ENCODE results near the gene HEXIM1.
A peak's percentile ranks its signal among the peaks of the same experiment; 100 is the strongest.

Gene HEXIM1

DNA sequence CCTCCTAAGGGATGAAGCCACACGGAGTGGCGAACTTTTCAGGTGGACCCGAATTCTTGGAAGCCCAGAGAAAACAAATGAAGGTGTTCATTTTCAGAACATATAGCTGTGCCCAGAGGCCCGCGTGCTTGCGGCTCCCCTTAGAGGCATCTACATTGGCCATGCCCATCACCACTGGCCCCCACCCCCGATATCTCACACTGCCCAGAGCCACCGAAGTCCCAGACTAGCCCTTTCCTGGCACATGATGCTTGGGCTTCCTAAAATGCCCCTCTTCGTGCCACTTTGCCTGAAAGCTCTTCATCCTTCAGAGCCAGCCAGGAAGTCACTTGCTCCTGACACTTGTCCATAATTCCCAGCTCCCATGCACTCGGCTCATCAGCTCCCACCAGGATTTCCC, 2.1 kb upstream of the HEXIM1 start:
- TF ChIP-seq, protein P1, sequence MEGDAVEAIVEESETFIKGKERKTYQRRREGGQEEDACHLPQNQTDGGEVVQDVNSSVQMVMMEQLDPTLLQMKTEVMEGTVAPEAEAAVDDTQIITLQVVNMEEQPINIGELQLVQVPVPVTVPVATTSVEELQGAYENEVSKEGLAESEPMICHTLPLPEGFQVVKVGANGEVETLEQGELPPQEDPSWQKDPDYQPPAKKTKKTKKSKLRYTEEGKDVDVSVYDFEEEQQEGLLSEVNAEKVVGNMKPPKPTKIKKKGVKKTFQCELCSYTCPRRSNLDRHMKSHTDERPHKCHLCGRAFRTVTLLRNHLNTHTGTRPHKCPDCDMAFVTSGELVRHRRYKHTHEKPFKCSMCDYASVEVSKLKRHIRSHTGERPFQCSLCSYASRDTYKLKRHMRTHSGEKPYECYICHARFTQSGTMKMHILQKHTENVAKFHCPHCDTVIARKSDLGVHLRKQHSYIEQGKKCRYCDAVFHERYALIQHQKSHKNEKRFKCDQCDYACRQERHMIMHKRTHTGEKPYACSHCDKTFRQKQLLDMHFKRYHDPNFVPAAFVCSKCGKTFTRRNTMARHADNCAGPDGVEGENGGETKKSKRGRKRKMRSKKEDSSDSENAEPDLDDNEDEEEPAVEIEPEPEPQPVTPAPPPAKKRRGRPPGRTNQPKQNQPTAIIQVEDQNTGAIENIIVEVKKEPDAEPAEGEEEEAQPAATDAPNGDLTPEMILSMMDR (IDR thresholded peaks at IDR 0.05; ENCODE audit: low read depth, low read length, missing control alignments): no peak
- no peak overlapping the region for H3K4me3 ChIP-seq (ENCODE audit: low read depth, low read length)
- no peak overlapping the region for H3K27ac ChIP-seq
- in situ Hi-C loops (cut with HindIII; ENCODE audit: low pct_ligation_motif_present, low sequenced_read_pairs): no loop called here
- DNase-seq: no peak
- no peaks in the 10 kb centered on the region for H3K36me3 ChIP-seq (replicated peaks)
- no peaks in the 10 kb centered on the region for H3K27me3 ChIP-seq (replicated peaks)

DNA sequence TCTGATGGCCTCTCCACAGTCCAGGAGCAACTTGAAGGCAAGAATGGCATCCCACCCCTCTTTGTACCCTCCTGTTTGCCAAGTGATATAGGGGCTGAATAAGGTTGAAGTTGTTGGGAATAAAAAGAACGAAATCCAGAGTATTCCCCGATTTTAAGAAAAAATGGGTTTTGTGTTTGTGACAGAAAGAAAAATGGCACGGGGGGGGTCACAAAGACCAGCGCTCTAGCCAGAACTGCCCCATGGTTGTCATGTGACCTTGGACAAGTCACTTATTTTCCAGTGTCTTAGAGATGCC, 1.7 kb upstream of the HEXIM1 start:
- Histone ChIP-seq H3K36me3 (replicated peaks) (no peaks in the 10 kb centered on the region), H3K27me3 (replicated peaks) (no peaks in the 10 kb centered on the region), H3K27ac (no peak overlapping the region), H3K4me3 (ENCODE audit: low read depth, low read length) (no peak overlapping the region)
- DNase-seq: no peak
- TF ChIP-seq, protein P1 (IDR thresholded peaks at IDR 0.05; ENCODE audit: low read depth, low read length, missing control alignments): no peak
- in situ Hi-C loops (cut with HindIII; ENCODE audit: low pct_ligation_motif_present, low sequenced_read_pairs): no loop called here

DNA sequence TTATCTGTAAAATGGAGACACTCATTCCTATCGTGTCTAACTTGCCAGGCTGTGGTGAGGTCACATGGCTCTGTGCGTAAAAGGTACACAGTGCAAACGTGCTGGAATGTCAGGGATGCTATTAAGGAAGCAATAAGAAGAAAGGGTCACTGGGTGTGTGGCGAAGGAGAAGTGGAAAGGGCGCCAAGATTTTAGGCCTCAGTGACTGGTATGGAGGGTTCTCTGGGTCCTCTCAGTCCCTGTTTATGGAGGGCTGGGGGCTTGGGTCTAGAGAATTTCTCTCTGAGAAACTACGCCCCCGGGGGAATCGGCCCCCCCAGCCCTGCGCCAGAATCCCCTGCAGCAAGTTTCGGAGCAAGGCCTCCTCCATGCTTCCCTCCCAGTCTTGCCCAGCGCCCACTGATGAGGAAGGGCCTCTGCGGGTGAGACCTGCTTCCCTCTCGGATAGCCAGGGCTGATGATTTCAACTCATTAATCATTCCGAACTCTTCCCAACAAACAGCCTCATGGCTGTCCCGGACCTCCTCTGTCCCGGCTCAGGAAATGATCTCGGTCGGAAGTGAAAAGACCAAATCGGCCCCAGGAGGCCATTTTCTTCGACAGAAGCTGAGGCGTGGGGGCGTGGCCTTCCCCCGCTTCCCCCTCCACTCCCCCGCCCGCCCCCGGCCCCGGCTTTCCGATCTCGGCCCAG, 1.2 kb upstream of the HEXIM1 start:
- in situ Hi-C loops (cut with HindIII; ENCODE audit: low pct_ligation_motif_present, low sequenced_read_pairs): no loop called here

DNA sequence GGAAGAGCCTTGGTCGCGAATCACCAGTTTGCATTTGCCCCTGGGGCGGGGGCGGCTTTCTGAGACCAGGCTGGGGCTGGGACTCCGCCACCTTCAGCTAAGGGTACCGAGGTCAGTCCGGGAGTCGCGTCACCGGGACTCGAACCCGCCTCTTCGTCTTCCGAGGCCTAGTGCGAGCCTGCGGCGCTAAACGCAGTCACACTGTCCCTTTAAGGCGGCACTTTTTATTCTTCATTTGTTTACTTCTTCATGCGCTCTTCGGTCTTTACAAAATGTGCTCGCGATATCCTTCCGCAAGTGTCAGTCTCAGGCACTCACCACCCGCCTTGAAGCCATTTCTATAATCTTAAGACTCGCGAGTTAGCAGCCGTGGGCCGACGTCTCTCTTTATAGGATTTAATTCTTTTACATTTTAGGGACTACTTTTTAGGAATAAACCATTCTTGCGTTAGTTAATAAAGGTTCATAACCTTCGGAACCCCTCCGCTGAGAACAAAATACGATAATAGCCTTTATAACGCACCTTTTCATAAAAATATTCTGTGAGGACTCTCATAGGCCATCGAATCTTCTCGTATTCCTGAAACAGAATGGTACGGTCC, 593 bp upstream of the HEXIM1 start:
- TF ChIP-seq, protein P1 (IDR thresholded peaks at IDR 0.05; ENCODE audit: low read depth, low read length, missing control alignments): no peak
- peak; percentile 86 for DNase-seq
- in situ Hi-C loops (cut with HindIII; ENCODE audit: low pct_ligation_motif_present, low sequenced_read_pairs): no loop called here

More for the DNA sequence above, 1.2 kb upstream of the HEXIM1 start:
- peak overlapping the region; percentile 69 for H3K4me3 ChIP-seq (ENCODE audit: low read depth, low read length)
- H3K27me3 ChIP-seq (replicated peaks): no peaks in the 10 kb centered on the region
- no peaks in the 10 kb centered on the region for H3K36me3 ChIP-seq (replicated peaks)
- peak overlapping the region; percentile 98 for H3K27ac ChIP-seq
- TF ChIP-seq, protein P1 (IDR thresholded peaks at IDR 0.05; ENCODE audit: low read depth, low read length, missing control alignments): no peak
- peak; percentile 82 for DNase-seq

DNA sequence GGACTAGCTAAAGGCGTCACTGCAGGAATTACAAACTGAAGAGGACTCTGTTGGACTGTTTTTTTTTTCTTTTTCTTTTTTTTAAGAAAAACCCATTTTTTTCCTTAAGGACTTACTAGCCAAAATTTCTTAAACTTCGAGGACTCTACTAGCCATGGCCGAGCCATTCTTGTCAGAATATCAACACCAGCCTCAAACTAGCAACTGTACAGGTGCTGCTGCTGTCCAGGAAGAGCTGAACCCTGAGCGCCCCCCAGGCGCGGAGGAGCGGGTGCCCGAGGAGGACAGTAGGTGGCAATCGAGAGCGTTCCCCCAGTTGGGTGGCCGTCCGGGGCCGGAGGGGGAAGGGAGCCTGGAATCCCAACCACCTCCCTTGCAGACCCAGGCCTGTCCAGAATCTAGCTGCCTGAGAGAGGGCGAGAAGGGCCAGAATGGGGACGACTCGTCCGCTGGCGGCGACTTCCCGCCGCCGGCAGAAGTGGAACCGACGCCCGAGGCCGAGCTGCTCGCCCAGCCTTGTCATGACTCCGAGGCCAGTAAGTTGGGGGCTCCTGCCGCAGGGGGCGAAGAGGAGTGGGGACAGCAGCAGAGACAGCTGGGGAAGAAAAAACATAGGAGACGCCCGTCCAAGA, 878 bp downstream of the HEXIM1 start:
- Histone ChIP-seq H3K27me3 (replicated peaks) (no peaks in the 10 kb centered on the region), H3K4me3 (ENCODE audit: low read depth, low read length) (peak overlapping the region; percentile 93), H3K27ac (peak overlapping the region; percentile 74), H3K36me3 (replicated peaks) (no peaks in the 10 kb centered on the region)
- TF ChIP-seq, protein P1 (IDR thresholded peaks at IDR 0.05; ENCODE audit: low read depth, low read length, missing control alignments): peak; percentile 92
- peak; percentile 64 for DNase-seq
- in situ Hi-C loops (cut with HindIII; ENCODE audit: low pct_ligation_motif_present, low sequenced_read_pairs): no loop called here

More for the DNA sequence above, 593 bp upstream of the HEXIM1 start:
- Histone ChIP-seq H3K36me3 (replicated peaks) (no peaks in the 10 kb centered on the region), H3K4me3 (ENCODE audit: low read depth, low read length) (peak overlapping the region; percentile 69), H3K27ac (peak overlapping the region; percentile 98), H3K27me3 (replicated peaks) (no peaks in the 10 kb centered on the region)
